HCT116 (cell line): Measurements from ENCODE around the gene MACROD1. TPM values are rescaled to one million over a fixed set of nuclear protein-coding genes. Genes with fewer than 3 reads are reported as not detected.

ENCODE experiments used
- ATAC-seq: fragments of 200-7000 bp; cut with Tn5 transposase; 2 replicates; pipeline ENCODE4 v1.9.1; 2020; ENCODE audit warnings: mild to moderate bottlenecking, moderate library complexity
- BruUV-seq: library from RNA; stranded (reverse); fragments of 400-500 nt; replicated peaks from 2 replicates; lab custom pipeline; 2021; lab: Mats Ljungman, UMichigan
- CTCF ChIA-PET: fragments of 300-600 bp; sonication (Branson Sonifier 250); formaldehyde crosslinking; loops from one replicate; lab custom pipeline; 2021; ENCODE audit warnings: antibody characterized with exemption; lab: Charles Lee
- POLR2A ChIA-PET: fragments of 300-600, 350-600 bp; sonication (Branson Sonifier 250); formaldehyde crosslinking; loops from one replicate; lab custom pipeline; 2021; ENCODE audit warnings: antibody characterized with exemption; lab: Charles Lee
- RAD21 ChIA-PET, 2 experiments: fragments of 300-600 bp; sonication (Branson Sonifier 250); formaldehyde crosslinking; loops; one replicate each; lab custom pipeline; 2023; ENCODE audit warnings: low total read pairs in 2 of 2; ENCODE audit not compliant: uncharacterized antibody in 2 of 2, unreplicated experiment in 2 of 2, low non-redundant PET in 1 of 2; lab: Charles Lee
- DNase-seq: peaks from one replicate; pipeline ENCODE4 v3.0.0-alpha.2; 2010; ENCODE audit warnings: low read depth, low spot score
- H2AFZ ChIP-seq: fragments of 200-600 bp; shearing (Covaris generic), sonication (generic); 2 replicates; pipeline ENCODE4 v1.6.1; 2017; ENCODE audit warnings: low read depth, mixed run types, mixed read lengths, antibody characterized with exemption, low read length; ENCODE audit not compliant: poor library complexity, severe bottlenecking
- H3K27ac ChIP-seq: 2 replicates; pipeline ENCODE4 v1.5.1; 2012; ENCODE audit warnings: low read depth, low read length
- H3K27me3 ChIP-seq: fragments of 200-600 bp; sonication (generic); 2 replicates; pipeline ENCODE4 v1.6.1; 2016; ENCODE audit warnings: mixed run types, low read length, mixed read lengths; ENCODE audit not compliant: insufficient read depth
- H3K36me3 ChIP-seq, 2 experiments: fragments of 200-500 bp in 1 of 2; fragments of 200-600 bp in 1 of 2; sonication (Bioruptor generic) in 1 of 2; sonication (generic) in 1 of 2; 2 replicates each; pipeline versions ENCODE4 v1.5.1 to v1.6.1; 2014 to 2016; ENCODE audit warnings: low read length in 2 of 2, inconsistent platforms in 1 of 2, mixed read lengths in 1 of 2, mixed run types in 1 of 2; ENCODE audit not compliant: insufficient read depth in 2 of 2, control insufficient read depth in 1 of 2
- H3K4me1 ChIP-seq, 2 experiments: fragments of 200-600 bp in 1 of 2; sonication (generic) in 1 of 2; 2 replicates each; pipeline versions ENCODE4 v1.5.1 to v1.6.1; 2012 to 2017; ENCODE audit warnings: low read length in 2 of 2, inconsistent platforms in 1 of 2, mild to moderate bottlenecking in 1 of 2, mixed read lengths in 1 of 2, mixed run types in 1 of 2, moderate library complexity in 1 of 2; ENCODE audit not compliant: insufficient read depth in 2 of 2, control insufficient read depth in 1 of 2
- H3K4me2 ChIP-seq: fragments of 200-600 bp; sonication (generic); 2 replicates; pipeline ENCODE4 v1.6.1; 2017; ENCODE audit warnings: mixed run types, low read length, mixed read lengths
- H3K4me3 ChIP-seq, 2 experiments: fragments of 200-600 bp in 1 of 2; sonication (generic) in 1 of 2; replicated peaks in 1 of 2; 2 replicates each; pipeline ENCODE4 v1.5.1; 2011 to 2016; ENCODE audit warnings: low read length in 2 of 2, control low read depth in 1 of 2, low read depth in 1 of 2, mild to moderate bottlenecking in 1 of 2, mixed read lengths in 1 of 2, mixed run types in 1 of 2
- H3K79me2 ChIP-seq: fragments of 200-600 bp; sonication (generic); 2 replicates; pipeline ENCODE4 v1.6.1; 2017; ENCODE audit warnings: mild to moderate bottlenecking, mixed run types, low read length, moderate library complexity, mixed read lengths; ENCODE audit not compliant: insufficient read depth
- H3K9ac ChIP-seq: fragments of 200-600 bp; sonication (generic); 2 replicates; pipeline ENCODE4 v1.6.1; 2016; ENCODE audit warnings: low read length, mixed read lengths
- H3K9me2 ChIP-seq: fragments of 200-600 bp; sonication (generic), shearing (Covaris generic); 2 replicates; pipeline ENCODE4 v1.6.1; 2017; ENCODE audit warnings: mixed run types, mild to moderate bottlenecking, moderate library complexity; ENCODE audit not compliant: insufficient read depth
- H3K9me3 ChIP-seq, 2 experiments: fragments of 200-500 bp in 1 of 2; fragments of 200-600 bp in 1 of 2; sonication (Bioruptor generic) in 1 of 2; sonication (generic) in 1 of 2; 2 replicates each; pipeline ENCODE4 v1.6.1; 2014 to 2017; ENCODE audit warnings: low read length in 2 of 2, mixed read lengths in 2 of 2, inconsistent platforms in 1 of 2, low read depth in 1 of 2, mild to moderate bottlenecking in 1 of 2, mixed run types in 1 of 2, moderate library complexity in 1 of 2; ENCODE audit not compliant: control insufficient read depth in 1 of 2, insufficient read depth in 1 of 2
- H4K20me1 ChIP-seq: fragments of 200-600 bp; sonication (generic), shearing (Covaris generic); 2 replicates; pipeline ENCODE4 v1.6.1; 2017; ENCODE audit warnings: mixed run types, mild to moderate bottlenecking, moderate library complexity; ENCODE audit not compliant: insufficient read depth
- POLR2A ChIP-seq: IDR thresholded peaks from 2 replicates; pipeline ENCODE4 v1.7.0; 2011; ENCODE audit warnings: borderline replicate concordance; ENCODE audit not compliant: insufficient read depth, insufficient read length; ENCODE audit errors: extremely low read depth
- SP1 ChIP-seq: IDR thresholded peaks from 2 replicates; pipeline ENCODE4 v1.6.1; 2012; ENCODE audit warnings: low read depth
- SRF ChIP-seq: IDR thresholded peaks from 2 replicates; pipeline ENCODE4 v1.6.1; 2012; ENCODE audit warnings: low read depth
- TCF7L2 ChIP-seq: IDR thresholded peaks from 2 replicates; pipeline ENCODE4 v1.7.0; 2011; ENCODE audit warnings: borderline replicate concordance, inconsistent platforms; ENCODE audit not compliant: insufficient read depth, insufficient read length; ENCODE audit errors: extremely low read depth
- YY1 ChIP-seq: IDR thresholded peaks from 2 replicates; pipeline ENCODE4 v1.6.1; 2011; ENCODE audit warnings: low read length, low read depth, moderate library complexity, mild to moderate bottlenecking; ENCODE audit not compliant: insufficient replicate concordance; ENCODE audit errors: extremely low read depth
- ZFX ChIP-seq: fragments of 450-650 bp; IDR thresholded peaks from 2 replicates; pipeline ENCODE4 v1.6.1; 2017
- ZNF274 ChIP-seq: fragments of 200-500 bp; sonication (Bioruptor generic); IDR thresholded peaks from 2 replicates; pipeline ENCODE4 v1.6.1; 2014; ENCODE audit warnings: mild to moderate bottlenecking, low read depth, low read length, inconsistent platforms
- intact Hi-C: fragments of 100-400 bp; cut with micrococcal nuclease; formaldehyde crosslinking; loops from 2 replicates; pipeline ENCODE4 v1.10.0; 2022
- total RNA-seq: library from RNA; stranded (reverse); gene quantifications from one replicate; pipeline ENCODE4 v1.2.1, GENCODE V29; 2021; ENCODE audit not compliant: unreplicated experiment
- TF ChIP-seq, protein P1 (sequence below): IDR thresholded peaks from 2 replicates; pipeline ENCODE4 v1.6.1; 2012
- TF ChIP-seq, protein P2 (sequence below): IDR thresholded peaks from 2 replicates; pipeline ENCODE4 v1.6.1; 2012; ENCODE audit warnings: low read depth

The MACROD1 gene
- total RNA-seq, 1 experiment from 2014 or later = 61.1 TPM

DNA sequence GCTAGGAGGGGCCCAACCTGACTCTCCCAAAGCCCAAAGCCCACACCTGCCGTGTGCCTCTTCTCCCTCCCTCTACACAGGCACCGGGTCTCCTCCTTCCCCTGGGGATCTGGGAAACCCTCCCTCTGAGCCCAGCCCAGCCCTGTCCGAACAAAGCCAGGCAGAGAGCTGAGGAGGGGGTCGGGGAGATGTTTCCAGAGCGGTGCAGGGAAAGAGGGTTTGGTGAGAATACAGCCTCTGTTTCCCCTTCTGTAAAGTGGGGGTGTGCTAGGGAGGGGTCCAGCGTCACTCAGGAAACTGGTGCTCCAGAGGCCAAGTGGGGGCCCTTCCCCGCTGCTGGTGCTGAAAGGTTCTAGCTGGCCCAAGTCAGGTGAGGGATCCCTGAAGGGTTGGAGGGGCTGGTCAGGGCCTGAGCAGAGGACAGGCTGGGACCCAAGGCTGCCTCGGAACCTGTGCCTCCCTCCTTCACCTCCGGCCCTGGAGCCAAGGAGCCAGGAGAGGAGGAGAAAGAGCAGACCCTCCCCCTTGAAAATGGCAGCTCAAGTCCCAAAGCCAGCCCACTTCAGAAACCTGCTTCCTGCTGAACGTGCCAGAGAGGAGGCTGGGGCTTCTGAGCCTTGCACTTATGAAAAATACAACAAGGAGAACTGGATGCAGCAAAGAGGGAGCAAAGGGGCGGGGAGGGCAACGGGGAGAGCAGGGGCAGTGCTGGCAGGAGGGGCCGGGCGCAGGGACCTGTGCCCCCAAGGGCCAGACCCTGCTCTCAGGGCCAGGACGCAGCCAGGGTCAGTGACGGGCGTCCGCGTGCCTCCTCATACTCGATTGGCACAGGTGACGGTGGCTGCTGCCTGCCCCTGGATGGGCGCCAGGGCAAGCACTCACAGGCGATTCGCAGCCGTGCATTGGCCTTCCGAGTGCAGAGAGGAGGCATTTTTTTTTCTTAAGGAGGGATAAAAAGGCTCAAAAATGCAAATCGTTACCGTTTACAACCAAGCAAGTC, 43.2 kb downstream of the MACROD1 start:
- H3K36me3 ChIP-seq = no peaks in the 10 kb centered on the region
- H3K4me2 ChIP-seq = no peak overlapping the region
- H3K4me1 ChIP-seq = no peaks in the 10 kb centered on the region; a peak in 1 of 4 replicates
- POLR2A ChIA-PET = no interaction called here
- ATAC-seq = no peak
- TF ChIP-seq SP1 = no peak
- no peak for TF ChIP-seq ZFX
- TF ChIP-seq, protein P1, sequence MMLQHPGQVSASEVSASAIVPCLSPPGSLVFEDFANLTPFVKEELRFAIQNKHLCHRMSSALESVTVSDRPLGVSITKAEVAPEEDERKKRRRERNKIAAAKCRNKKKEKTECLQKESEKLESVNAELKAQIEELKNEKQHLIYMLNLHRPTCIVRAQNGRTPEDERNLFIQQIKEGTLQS = no peak
- TF ChIP-seq ZNF274 = no peak
- TF ChIP-seq SRF = no peak
- TF ChIP-seq TCF7L2 = no peak
- TF ChIP-seq, protein P2, sequence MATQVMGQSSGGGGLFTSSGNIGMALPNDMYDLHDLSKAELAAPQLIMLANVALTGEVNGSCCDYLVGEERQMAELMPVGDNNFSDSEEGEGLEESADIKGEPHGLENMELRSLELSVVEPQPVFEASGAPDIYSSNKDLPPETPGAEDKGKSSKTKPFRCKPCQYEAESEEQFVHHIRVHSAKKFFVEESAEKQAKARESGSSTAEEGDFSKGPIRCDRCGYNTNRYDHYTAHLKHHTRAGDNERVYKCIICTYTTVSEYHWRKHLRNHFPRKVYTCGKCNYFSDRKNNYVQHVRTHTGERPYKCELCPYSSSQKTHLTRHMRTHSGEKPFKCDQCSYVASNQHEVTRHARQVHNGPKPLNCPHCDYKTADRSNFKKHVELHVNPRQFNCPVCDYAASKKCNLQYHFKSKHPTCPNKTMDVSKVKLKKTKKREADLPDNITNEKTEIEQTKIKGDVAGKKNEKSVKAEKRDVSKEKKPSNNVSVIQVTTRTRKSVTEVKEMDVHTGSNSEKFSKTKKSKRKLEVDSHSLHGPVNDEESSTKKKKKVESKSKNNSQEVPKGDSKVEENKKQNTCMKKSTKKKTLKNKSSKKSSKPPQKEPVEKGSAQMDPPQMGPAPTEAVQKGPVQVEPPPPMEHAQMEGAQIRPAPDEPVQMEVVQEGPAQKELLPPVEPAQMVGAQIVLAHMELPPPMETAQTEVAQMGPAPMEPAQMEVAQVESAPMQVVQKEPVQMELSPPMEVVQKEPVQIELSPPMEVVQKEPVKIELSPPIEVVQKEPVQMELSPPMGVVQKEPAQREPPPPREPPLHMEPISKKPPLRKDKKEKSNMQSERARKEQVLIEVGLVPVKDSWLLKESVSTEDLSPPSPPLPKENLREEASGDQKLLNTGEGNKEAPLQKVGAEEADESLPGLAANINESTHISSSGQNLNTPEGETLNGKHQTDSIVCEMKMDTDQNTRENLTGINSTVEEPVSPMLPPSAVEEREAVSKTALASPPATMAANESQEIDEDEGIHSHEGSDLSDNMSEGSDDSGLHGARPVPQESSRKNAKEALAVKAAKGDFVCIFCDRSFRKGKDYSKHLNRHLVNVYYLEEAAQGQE = no peak
- TF ChIP-seq YY1 = no peak
- TF ChIP-seq POLR2A = no peak
- TF ChIP-seq, all 23 proteins: peak for 0
- Histone ChIP-seq H2AFZ (no peak overlapping the region), H3K27ac (no peak overlapping the region), H4K20me1 (no peaks in the 10 kb centered on the region), H3K9me3 (no peaks in the 10 kb centered on the region), H3K79me2 (no peaks in the 10 kb centered on the region), H3K4me3 (no peak overlapping the region), H3K9me2 (no peaks in the 10 kb centered on the region), H3K9ac (no peak overlapping the region), H3K27me3 (no peaks in the 10 kb centered on the region)
- CTCF ChIA-PET = interaction anchor here (0.6 kb wide), 1 partner anchor 1407 kb away, joined by 3 read pairs; no protein-coding TSS in a partner anchor
- no peak for DNase-seq
- intact Hi-C loops = no loop called here
- RAD21 ChIA-PET = no interaction called here
- no TSS peak for BruUV-seq
